HG03342 (cell line): ENCODE measurements around the gene ITGB6.
A peak's percentile ranks its signal among the peaks of the same experiment; 100 is the strongest.

Source experiments
- ATAC-seq: cut with Tn5 transposase; IDR thresholded peaks from one replicate; pipeline ENCODE4 v1.9.1; 2021; ENCODE audit warnings: mild to moderate bottlenecking, moderate library complexity; ENCODE audit not compliant: unreplicated experiment

The ITGB6 gene

GRCh38 chr2:160097326-160097725 lies 102.7 kb downstream of the ITGB6 start:
- no peak for ATAC-seq

GRCh38 chr2:160096409-160096808 lies 103.7 kb downstream of the ITGB6 start:
- ATAC-seq, result no peak

- ATAC-seq, result no peak
These were observed 107.6 kb downstream of the ITGB6 start for GRCh38 chr2:160092445-160092844.

- ATAC-seq, result no peak
These were observed 108.7 kb downstream of the ITGB6 start for GRCh38 chr2:160091381-160091780.

- peak; percentile 65 for ATAC-seq
These were observed 112.0 kb downstream of the ITGB6 start for GRCh38 chr2:160087854-160088745.

GRCh38 chr2:160085662-160086061 lies 114.4 kb downstream of the ITGB6 start:
- ATAC-seq, result no peak

- ATAC-seq, result no peak
These were observed 121.9 kb downstream of the ITGB6 start for GRCh38 chr2:160077912-160078810.

GRCh38 chr2:160076914-160077313 lies 123.2 kb downstream of the ITGB6 start:
- ATAC-seq, result no peak

GRCh38 chr2:160076241-160076640 lies 123.8 kb downstream of the ITGB6 start:
- no peak for ATAC-seq

- ATAC-seq, result no peak
These were observed 124.9 kb downstream of the ITGB6 start for GRCh38 chr2:160075171-160075570.

GRCh38 chr2:160073284-160073888 lies 126.7 kb downstream of the ITGB6 start:
- ATAC-seq, result no peak

- ATAC-seq, result no peak
These were observed 131.2 kb downstream of the ITGB6 start for GRCh38 chr2:160068906-160069305.

GRCh38 chr2:160064916-160065315 lies 135.2 kb downstream of the ITGB6 start:
- no peak for ATAC-seq

GRCh38 chr2:160063879-160064612 lies 136.0 kb downstream of the ITGB6 start:
- ATAC-seq, result no peak

- ATAC-seq, result no peak
These were observed 136.8 kb downstream of the ITGB6 start for GRCh38 chr2:160063271-160063670.

GRCh38 chr2:160062292-160063005 lies 137.6 kb downstream of the ITGB6 start, which contains the start of gene PLA2R1:
Gene PLA2R1, minus strand, starts transcription at chr2:160062615. Its CDS starts 212 bp downstream, at chr2:160062403.
- no peak for ATAC-seq

GRCh38 chr2:160061944-160062291 lies 138.2 kb downstream of the ITGB6 start:
- ATAC-seq, result no peak

GRCh38 chr2:160061533-160061932 lies 138.5 kb downstream of the ITGB6 start:
- ATAC-seq, result no peak

GRCh38 chr2:160060297-160060696 lies 139.8 kb downstream of the ITGB6 start:
- no peak for ATAC-seq

- no peak for ATAC-seq
These were observed 142.7 kb downstream of the ITGB6 start for GRCh38 chr2:160057356-160057755.
